ENCODE data around the gene OARD1. TPM values are rescaled to one million over a fixed set of nuclear protein-coding genes. Genes with fewer than 3 reads are reported as not detected.

The OARD1 gene
- total and polyA plus RNA-seq, 2 of the 8 experiments (the other 6 are each of a cell fraction or from before 2014, with no cell fraction given) = 16.8 to 35.8 TPM

DNA sequence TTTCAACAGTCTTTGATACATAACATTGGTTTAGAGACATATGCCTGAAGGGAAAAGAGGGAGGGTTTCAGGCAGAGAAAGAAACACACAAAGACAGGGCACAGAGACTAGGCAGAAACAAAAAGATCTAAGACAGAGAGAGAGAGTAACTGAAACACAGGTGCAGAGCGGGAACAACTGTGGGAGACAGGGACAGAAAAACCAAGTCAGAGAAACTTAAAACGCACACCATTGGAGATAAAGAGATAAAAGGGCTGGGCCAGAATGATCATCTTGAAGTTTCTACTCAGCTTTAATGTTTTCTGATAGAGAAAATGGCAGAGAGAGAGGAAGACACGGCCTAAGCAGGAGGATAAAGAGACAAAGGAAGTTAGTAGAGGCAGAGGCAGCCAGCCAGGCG is 44.9 kb downstream of the OARD1 start:
- H4K8ac ChIP-seq (ENCODE audit: extremely low read depth, insufficient read depth, low read length) = no peak overlapping the region
- peak overlapping the region; percentile 77 for H2AFZ ChIP-seq (ENCODE audit: low read length)
- ChIA-PET POLR2A (ENCODE audit: partially characterized antibody) (interaction anchor here (0.6 to 2.0 kb wide), 15 partner anchors 9 to 1645 kb away, joined by 3 to 9 read pairs (median 4); partner anchors contain the start of genes NFYA, OARD1 and UNC5CL), CTCF (ENCODE audit: partially characterized antibody) (interaction anchor here (0.6 to 11.8 kb wide), 45 partner anchors 9 to 428 kb away, joined by 3 to 199 read pairs (median 5); partner anchors contain the start of genes APOBEC2, TSPO2 and UNC5CL)
- H3K18ac ChIP-seq (ENCODE audit: extremely low read depth, low read length) = peak overlapping the region; percentile 81; the same call in 1 of the 2 replicates
- no peaks in the 10 kb centered on the region; a peak in 1 of 7 replicates for H3K27me3 ChIP-seq (replicated peaks in 1 of 4; ENCODE audit: control insufficient read depth in 3 of 4, extremely low read depth in 1 of 4, insufficient read depth in 3 of 4, low read length in 3 of 4)
- H3K23ac ChIP-seq (ENCODE audit: insufficient read length) = no peak overlapping the region
- H3K79me1 ChIP-seq (ENCODE audit: low read depth, low read length) = no peaks in the 10 kb centered on the region
- no peak overlapping the region for H2BK12ac ChIP-seq (ENCODE audit: low read depth, low read length)
- H3K36me3 ChIP-seq (ENCODE audit: control insufficient read depth in 2 of 4, insufficient read depth in 4 of 4, low read length in 3 of 4) = no peaks in the 10 kb centered on the region
- TF ChIP-seq KDM1A (IDR thresholded peaks at IDR 0.05; ENCODE audit: borderline replicate concordance, low read length) = no peak
- no peak for TF ChIP-seq BRCA1 (IDR thresholded peaks at IDR 0.05; ENCODE audit: low read depth, low read length)
- no peak for TF ChIP-seq EP300 (IDR thresholded peaks at IDR 0.05; ENCODE audit: borderline replicate concordance in 1 of 2, low read depth in 2 of 2, low read length in 2 of 2)
- TF ChIP-seq SP4 (IDR thresholded peaks at IDR 0.05; ENCODE audit: low read length) = no peak
- no peak for TF ChIP-seq POU5F1 (IDR thresholded peaks at IDR 0.05; ENCODE audit: low read depth, low read length)
- TF ChIP-seq NRF1 (IDR thresholded peaks at IDR 0.05; ENCODE audit: low read depth, low read length) = no peak
- TF ChIP-seq ATF2 (IDR thresholded peaks at IDR 0.05; ENCODE audit: low read length) = no peak
- no peak for TF ChIP-seq SIRT6 (IDR thresholded peaks at IDR 0.05; ENCODE audit: low read length)
- H3K56ac ChIP-seq (replicated peaks; ENCODE audit: insufficient read length, low read depth, low read length) = no peak overlapping the region
- H2BK20ac ChIP-seq (ENCODE audit: low read length) = no peak overlapping the region
- H3K4me1 ChIP-seq (replicated peaks in 1 of 4; ENCODE audit: control insufficient read depth in 3 of 4, insufficient read depth in 4 of 4, low read length in 3 of 4) = peaks cover 0 to 11% (median 3%) of the 10 kb centered on the region in 4 experiments; a peak in 5 of 7 replicates
- H4K91ac ChIP-seq (replicated peaks; ENCODE audit: insufficient read length, low read length) = peak overlapping the region; percentile 29
- peak overlapping the region; percentile 32; the same call in 1 of the 2 replicates for H2BK15ac ChIP-seq (ENCODE audit: low read length)
- peak overlapping the region; percentile 30 to 68 (median 57) for H3K4me3 ChIP-seq (ENCODE audit: extremely low read depth in 1 of 4, insufficient read depth in 2 of 4, low read depth in 3 of 4, low read length in 4 of 4)
- WGBS, 2 experiments (ENCODE audit: extremely low coverage in 1 of 2, insufficient coverage in 1 of 2, insufficient read length in 1 of 2, insufficient replicate concordance in 2 of 2, low coverage in 1 of 2, low lambda C conversion rate in 2 of 2, missing lambda C conversion rate in 1 of 2) = 24% methylated on average over 4 of the region's 4 CpGs; no CpG with 5 or more reads in 1 of the 2 experiments
- no peak overlapping the region for H3K14ac ChIP-seq (ENCODE audit: insufficient read length)
- H4K5ac ChIP-seq (ENCODE audit: insufficient read length, low read depth, low read length) = no peak overlapping the region
- no peak overlapping the region for H2AK5ac ChIP-seq (ENCODE audit: low read depth, low read length)
- no peak overlapping the region for H3K27ac ChIP-seq (ENCODE audit: low read depth, low read length)
- H2BK120ac ChIP-seq (replicated peaks; ENCODE audit: low read depth, low read length) = no peak overlapping the region
- peak overlapping the region; percentile 29 to 88 for H3K4me2 ChIP-seq (ENCODE audit: insufficient read depth in 1 of 2, low read depth in 2 of 2, low read length in 2 of 2)
- no peaks in the 10 kb centered on the region for H3K79me2 ChIP-seq (ENCODE audit: control insufficient read depth in 1 of 2, insufficient read depth in 2 of 2, low read length in 2 of 2)
- H3K23me2 ChIP-seq (ENCODE audit: low read depth, low read length) = peaks cover 7% of the 10 kb centered on the region
- FAIRE-seq (no peak), DNase-seq (ENCODE audit: low read depth in 1 of 2, low spot score in 2 of 2) (no peak)
- H3K4ac ChIP-seq (replicated peaks; ENCODE audit: insufficient read length, low read depth, low read length) = no peak overlapping the region
- peak overlapping the region; percentile 66; the same call in 1 of the 2 replicates for H2BK5ac ChIP-seq (ENCODE audit: low read depth, low read length)
- no peaks in the 10 kb centered on the region for H4K20me1 ChIP-seq (replicated peaks in 1 of 2; ENCODE audit: control insufficient read depth in 1 of 2, insufficient read depth in 2 of 2, low read length in 2 of 2)
- H3K9ac ChIP-seq (replicated peaks in 1 of 4; ENCODE audit: extremely low read depth in 1 of 4, low read depth in 3 of 4, low read length in 3 of 4) = peak overlapping the region in 3 of 4 experiments; percentile 16 to 40 (median 34); a peak in 3 of 7 replicates
- H3K9me3 ChIP-seq (ENCODE audit: insufficient read depth in 2 of 2, low read depth in 1 of 2, low read length in 1 of 2) = no peaks in the 10 kb centered on the region
